ENCODE measurements around the gene MYO1E.

Gene MYO1E

DNA sequence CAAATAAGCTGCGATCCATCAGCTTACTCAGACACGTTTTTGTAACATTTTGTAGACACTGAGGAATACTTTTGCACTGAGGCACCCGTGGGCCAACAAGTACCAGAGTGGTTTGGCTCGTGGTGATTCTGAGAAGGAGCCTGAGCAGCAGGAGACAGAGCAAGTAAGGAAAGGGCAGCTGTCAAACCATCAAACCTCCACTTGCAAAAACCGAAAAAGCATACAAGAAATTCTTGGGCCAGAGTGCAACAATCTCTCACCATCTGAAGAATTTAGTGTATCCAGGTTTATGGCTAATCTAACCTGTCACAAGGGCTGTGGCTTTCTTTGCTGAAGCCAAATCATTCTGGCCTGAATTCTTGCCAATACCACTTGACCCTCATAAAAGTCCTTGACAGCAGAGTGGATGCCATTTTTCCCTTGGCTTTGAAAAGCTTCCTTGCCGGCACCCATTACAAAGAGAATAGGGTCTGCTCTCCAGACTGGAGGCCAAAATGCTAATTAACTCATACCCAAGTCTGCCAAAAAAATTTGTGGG is 56.7 kb downstream of the MYO1E start:
- DNase-seq (ENCODE audit: low read depth): no peak

DNA sequence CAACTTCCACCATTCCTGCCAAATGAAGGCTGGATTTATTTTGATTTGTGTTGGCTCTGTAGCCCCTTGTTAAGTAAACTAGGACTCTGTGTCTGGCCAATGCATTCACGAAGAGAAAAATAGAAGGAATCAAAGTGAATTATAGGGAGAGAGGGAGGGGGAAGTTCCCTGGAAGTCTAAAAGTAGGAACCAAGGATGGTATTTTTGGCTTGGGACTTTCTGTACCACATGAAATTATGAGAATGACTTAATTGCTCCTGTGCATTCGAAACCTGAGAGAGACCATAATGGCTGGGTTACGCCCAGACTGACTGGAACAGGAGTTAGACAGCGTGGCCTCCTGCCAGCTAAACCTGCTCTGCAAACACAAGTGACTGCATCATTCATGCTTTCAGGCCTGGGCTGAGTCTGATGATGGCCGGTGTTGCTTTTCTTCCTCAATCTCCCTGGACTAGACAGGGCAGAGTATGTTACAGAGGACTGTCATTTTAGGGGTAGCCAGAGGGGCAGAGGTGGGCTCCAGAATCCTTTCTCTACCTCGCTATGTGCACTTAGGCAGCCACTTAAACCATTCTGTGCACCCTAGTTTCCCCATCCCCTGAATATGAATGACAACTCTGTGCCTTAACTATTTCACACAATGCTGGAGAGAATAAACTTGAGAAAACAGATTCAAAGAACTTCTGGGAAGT is 58.9 kb downstream of the MYO1E start:
- peak; percentile 84 for DNase-seq (ENCODE audit: low read depth)

DNA sequence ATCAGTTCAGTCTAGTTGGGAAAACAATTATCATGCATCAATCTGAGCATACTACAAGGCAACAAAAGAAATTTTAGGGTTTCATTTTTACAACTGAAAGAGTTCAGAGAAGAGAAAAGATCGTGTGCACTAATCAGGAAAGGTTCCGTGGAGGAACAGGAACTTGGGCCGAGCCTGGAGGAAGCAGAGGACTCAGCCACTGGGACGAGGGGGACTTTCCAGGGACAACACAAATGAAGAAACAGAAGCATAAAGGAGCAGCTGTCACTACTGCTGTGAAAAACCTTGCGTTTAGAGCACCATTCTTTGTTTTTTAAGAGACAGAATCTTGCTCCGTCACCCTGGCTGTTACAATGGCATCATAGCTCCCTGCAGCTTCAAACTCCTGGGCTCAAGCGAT is 60.5 kb downstream of the MYO1E start:
- no peak for DNase-seq (ENCODE audit: low read depth)

DNA sequence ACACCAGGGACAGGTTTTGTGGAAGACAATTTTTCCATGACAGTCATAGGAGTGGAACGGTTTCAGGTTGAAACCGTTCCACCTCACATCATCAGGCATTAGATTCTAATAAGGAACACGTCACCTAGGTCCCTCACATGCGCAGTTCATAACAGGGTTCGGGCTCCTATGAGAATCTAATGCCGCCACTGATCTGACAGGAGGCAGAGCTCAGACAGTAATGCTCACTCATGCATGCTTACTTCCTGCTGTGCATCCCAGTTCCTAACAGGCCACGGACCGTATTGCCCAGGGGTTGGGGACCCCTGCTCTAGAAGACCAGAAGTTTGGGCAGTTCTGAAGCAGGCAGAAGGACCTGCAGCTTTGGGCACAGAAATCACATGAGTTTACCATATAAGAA is 61.5 kb downstream of the MYO1E start:
- DNase-seq (ENCODE audit: low read depth): no peak

DNA sequence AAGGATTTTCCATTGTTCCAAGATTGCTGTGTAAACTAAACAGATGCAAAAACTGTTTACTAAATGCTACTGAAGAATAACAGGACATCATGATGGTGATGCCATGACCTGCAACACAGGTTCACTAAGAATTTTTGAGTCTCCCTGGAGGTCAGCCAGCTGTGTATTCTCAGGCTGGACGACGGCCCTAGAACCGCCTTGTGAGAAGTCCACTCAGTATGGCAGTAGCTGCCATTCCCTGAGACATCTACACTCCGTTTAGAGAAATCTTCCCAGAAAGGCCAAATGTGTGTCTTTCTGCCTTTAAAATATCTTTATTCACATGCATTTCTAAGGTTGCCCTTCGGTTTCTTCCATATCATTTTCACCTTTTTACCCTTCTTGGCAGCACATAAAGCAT is 63.3 kb downstream of the MYO1E start:
- DNase-seq (ENCODE audit: low read depth): no peak

DNA sequence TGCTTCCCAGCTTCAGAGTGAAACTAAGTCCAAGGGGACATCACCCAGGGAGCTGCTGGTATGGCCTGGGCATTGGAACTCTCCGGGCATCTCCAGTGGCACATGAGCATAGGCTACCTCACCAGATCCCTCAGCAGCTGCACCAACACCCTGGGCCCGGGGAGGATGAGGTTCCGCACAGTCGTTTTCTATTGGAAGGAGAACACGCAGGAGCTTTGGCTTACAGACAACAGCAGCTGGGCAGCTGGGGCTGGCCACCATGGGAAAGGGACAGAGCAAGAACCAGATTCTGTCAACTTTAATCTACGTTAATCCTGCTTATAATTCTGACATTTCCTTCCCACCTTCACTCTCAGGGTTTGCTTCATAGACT is 65.5 kb downstream of the MYO1E start:
- no peak for DNase-seq (ENCODE audit: low read depth)

DNA sequence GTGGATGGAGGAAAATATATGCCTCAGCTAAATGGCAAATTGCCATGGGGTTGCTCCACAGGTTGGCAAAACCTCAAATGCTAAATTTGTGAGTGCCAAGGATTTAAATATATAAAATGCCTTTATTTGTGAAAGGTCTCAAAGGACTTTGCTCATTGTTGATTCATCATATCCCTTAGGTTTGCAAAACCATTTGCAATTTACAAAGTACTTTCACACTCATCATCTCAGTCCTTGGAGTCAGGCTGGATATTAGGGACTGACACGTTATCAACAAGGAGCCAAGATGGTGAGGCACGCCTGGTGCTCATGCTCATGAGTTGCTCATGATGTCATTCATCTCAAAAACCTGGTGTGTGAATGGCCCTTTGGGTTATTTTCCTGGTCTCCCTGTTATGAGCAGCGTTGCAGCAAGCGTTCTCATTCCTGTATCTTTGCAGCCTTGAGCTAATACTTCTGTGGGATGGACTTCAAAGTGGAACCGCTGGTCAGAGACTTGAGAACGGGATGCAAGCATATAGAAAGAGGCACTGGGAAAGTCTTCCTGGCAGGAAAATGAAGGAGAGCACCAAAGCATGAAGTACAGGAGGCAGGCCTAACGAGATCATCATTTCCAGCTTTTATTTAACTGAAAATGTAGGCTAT is 66.0 kb downstream of the MYO1E start:
- peak; percentile 53 for DNase-seq (ENCODE audit: low read depth)

DNA sequence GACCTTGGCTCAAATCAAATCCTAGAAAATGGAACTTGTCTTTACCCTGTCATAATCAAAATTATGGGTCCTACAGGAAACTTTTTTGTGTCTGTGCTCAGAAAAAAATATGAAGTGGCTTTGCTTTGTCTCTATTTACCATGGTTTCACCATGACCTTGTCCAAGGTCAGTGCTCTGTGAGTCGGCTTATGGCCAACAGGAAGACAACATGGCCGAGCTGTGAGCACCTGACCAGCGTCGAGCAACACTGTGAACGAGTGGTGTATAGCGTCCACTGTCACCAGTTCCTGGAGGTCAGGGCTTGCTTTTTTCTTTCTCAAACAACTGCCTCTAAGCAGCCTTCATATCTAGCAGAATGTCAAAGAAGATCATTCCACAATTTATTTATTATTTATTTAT is 67.9 kb downstream of the MYO1E start:
- no peak for DNase-seq (ENCODE audit: low read depth)

DNA sequence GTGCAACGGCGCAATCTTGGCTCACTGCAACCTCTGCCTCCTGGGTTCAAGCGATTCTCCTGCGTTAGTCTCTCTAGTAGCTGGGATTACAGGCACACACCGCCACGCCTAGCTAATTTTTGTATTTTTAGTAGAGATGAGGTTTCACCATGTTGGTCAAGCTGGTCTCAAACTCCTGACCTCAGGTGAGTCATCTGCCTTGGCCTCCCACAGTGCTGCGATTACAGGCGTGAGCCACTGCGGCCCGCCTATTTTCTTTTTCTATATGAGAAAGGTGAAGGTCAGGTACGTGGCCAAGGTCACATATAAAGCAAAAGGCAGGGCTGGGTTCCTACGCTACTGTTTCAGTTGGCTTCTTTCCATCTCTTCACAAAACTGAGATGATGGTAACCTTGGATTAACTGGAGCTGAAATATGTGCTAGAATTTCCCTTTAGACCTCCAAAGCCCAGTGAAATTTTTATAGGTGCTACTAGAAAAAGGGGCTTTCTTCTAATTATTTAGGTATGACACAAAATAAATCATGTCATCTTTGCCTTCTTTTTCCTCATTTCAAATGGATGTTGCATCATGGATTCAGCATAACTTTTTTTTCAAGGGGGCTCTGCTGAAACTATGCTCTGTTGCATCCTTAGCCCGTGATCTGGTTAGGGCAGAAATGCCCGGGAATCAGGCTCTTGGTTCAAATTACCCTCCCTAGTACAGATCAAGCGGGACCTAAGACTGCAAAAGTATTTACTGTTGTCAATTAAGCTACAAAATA is 68.5 kb downstream of the MYO1E start:
- peak; percentile 74 for DNase-seq (ENCODE audit: low read depth)

DNA sequence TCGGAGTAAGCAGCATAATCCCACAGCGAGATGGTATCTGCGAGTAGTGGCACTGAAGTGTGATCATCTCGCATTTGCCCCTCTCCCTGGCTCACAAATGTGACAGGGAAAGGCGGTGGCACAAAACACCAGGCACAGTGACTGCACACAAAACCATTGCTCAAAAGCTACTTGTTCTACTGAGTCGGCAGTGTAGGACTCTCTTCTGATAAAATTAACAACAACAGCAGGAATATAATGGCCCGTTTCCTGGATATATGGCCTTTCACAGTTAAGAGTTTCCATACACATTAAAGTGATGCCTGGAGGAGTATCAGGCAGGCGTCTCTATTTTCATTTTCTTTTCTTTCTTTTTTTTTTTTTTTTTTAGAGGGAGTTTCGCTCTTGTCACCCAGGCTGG is 69.0 kb downstream of the MYO1E start:
- no peak for DNase-seq (ENCODE audit: low read depth)

DNA sequence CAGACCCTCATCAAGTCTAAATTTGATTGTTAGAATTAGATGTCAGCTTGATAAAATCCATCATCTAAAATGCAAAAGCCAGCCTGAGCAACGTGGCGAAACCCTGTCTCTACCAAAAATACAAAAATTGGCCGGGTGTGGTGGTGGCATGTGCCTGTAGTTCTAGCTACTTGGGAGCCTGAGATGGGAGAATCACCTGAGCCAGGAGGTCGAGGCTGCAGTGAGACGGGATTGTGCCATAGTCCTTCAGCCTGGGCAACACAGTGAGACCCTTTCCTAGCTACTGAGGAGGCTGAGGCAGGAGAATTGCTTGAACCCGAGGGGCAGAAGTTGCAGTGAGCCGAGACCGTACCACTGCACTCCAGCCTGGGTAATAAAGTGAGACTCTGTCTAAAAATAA is 69.5 kb downstream of the MYO1E start:
- DNase-seq (ENCODE audit: low read depth): no peak

DNA sequence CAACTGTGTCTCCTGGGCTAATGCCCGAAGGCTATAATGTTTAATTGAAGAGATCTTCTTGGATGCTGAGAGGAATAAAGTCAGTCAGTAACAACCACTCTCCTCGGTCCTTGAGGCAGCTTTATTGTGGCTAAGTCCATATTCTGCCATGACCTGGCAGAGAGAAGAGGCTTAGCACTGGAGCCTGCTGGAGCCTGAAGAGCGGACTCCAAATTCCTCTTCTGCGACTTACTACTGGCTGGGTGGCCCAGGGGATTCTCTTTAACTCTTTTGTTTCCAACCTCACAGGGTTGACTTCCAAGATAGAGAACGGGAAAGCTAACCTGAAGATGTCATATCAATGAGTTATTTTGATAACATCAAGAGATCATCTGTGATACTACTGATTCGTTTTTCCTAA is 71.1 kb downstream of the MYO1E start:
- no peak for DNase-seq (ENCODE audit: low read depth)

DNA sequence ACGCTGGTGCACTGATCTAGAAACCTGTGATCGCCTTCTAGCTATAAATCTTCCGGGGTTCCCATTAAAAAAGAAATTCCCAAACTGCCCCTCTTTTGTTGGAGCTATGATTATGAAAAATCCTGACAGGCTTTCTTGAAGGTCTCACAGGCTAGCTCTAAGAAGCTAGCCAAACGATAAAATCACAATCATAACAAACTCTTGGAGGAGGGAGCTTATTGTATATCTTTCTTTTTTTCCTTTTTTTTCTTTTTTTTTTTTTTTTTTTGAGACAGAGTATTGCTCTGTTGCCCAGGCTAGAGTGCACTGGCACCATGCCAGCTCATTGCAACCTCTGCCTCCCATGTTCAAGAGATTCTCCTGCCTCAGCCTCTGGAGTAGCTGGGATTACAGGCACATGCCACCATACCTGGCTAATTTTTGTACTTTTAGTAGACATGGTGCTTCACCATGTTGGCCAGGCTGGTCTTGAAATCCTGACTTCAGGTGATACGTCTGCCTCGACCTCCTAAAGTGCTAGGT is 72.0 kb downstream of the MYO1E start:
- no peak for DNase-seq (ENCODE audit: low read depth)

DNA sequence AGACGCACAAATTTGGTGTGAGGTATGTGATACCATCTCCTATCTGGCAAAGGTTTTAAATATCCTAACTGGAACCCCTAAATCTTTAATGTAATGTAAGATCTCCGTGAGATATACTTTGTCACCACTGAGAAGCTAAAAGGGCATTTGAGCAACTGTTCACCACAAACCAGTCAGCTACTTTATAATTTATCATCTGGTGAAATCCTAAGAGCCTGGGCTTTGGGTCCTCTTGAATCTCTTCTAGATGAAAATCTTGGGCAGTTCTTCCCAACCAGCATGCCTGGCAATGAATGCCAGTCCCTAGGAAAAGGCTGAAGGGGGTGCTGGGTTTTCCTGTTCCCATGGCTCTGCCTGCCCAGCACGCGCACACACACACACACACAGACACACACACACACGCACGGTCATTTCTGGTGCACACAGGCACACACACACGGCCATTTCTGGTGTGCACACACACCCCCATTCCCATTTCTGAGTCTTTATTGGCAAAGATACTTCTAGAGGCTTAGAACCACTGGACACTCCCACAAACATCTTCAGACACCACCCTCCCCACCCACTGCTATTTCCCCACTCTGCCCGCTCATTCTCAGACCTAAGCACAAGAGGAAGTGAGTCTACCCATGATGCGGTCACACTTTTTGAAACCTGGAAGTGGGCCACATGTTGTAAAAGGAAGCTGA is 72.6 kb downstream of the MYO1E start:
- DNase-seq (ENCODE audit: low read depth): peak; percentile 99

DNA sequence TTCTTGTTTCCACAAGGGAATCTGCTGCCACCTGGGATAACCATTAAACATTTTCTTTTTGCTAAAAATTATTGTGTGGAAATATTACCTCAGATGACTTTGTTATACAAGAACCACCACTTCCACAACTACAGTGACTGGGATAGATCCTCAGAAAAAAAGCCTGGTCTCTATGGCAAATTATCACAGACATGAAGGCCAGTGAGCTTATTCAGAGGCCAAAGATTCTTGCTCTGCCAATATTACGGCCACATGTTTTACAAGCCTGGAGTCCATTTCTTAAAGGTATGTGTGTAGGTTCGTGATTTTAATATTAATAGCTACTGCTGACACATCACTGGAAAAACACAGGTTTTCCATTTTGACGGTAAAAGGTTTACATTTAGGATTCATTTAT is 73.8 kb downstream of the MYO1E start:
- no peak for DNase-seq (ENCODE audit: low read depth)

DNA sequence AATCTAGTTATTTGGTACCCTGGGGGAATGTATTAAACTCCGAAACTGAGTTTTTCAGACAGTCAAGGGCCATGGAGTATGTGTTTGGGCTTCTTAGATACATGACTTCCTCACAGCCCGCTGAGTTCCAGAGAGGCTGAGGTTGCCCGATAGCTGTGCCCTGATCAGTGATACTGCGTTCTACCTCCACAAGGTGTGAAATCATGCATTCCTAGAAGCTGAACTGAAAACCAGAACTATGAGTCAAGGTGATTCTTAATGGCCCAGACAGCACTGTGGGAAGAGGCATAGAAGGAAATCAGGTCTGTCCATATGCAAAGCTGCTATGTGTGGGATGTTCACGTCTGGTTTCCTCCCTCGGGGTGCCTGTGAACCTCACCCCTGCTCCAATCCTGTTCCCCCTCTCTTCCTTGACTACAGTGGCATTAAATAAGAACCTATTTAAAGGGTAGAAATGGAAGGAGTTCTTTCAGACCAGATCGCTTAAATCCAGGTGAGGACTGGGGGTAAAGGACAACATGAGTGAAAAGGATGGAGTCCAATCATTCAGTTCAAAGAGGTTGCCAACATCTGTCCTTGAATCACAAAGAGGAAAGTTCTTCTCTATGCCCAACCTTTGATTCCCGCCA is 74.3 kb downstream of the MYO1E start:
- DNase-seq (ENCODE audit: low read depth): peak; percentile 33

DNA sequence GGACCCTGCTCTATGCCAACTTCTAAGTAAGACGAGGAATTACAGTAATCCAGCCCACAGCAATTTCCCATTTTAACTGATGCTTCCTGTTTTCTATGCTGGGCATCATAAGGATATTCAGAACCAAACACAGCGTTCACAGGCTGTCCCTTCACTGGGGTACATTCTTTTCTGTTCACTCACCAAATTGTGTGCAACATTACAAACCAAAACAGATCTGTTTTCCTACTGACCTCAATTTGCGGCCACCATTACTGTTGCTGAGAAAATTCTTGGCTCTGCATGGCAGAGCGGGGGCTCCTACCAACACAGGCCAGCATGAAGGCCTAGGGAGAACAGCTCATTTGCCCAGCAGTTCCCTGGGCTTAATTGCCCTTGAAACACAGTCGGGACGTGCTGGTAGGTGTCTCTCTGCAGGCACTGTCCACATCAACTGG is 76.5 kb downstream of the MYO1E start:
- DNase-seq (ENCODE audit: low read depth): peak; percentile 95

DNA sequence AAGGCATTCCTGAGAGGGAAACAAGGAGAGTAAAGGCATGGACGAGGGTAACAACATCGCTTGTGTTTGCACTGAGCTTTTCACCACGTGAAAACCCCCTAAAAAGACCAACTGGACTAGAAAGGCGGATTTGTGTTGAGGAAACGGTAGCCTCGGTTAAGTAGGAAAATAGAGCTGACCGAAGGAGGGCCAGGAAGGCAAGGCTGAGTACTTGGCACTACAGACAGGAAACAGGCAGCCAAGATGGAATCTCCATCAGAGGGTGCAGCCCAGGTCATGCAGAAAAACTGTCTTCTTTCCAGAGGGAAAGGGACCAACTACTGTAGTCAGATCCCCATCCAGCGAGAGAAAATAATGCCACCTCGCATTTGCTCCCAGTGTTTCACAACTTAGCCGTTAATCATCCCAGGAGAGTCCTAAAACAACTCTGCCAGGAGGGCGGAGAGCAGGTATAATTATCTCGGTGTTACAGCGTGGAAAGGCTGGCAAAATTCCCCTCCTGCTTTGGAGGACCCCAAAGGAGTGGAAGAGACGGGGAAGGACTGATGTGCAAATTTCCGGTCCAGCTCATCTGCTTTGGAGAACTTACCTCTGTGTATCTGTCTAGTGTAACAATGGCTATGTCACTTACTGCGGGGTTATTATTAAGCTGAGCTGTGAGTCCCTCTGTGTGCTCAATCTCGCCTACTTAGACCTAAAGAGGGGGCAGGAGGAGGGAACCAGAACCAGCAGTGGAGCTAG is 77.2 kb downstream of the MYO1E start:
- DNase-seq (ENCODE audit: low read depth): peak; percentile 67

DNA sequence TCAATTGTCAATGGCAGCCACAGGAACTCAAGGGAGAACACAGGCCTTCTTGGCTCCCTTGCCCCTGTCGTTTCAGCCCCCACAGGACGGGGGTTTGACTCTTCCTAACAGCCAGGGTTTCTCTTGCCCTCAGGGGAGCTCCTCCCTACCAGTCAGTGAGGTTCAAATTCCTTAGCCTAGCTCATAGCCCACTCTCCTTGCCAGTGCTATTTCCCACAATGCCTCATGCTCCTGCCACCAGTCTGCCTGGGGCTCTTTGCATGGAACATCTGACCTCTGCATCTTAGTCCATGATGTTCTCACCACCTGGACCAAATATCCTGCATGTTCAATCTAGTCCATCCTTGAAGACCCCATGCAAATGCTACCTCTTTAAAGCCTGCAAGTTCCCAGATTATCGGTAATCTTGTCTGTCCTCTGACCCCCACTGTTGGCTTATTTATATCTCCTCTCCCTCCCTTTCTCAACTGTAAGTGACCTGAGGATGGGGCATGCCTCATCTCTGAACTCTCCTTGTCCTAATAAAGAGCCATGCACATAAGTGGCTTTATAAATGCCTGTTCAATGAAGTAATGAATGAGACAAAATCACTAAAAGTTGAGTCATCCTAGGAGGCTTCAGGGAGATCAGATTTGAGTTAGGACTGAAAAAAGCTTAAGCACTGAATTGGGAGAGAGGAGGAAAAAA is 78.0 kb downstream of the MYO1E start:
- DNase-seq (ENCODE audit: low read depth): peak; percentile 96

DNA sequence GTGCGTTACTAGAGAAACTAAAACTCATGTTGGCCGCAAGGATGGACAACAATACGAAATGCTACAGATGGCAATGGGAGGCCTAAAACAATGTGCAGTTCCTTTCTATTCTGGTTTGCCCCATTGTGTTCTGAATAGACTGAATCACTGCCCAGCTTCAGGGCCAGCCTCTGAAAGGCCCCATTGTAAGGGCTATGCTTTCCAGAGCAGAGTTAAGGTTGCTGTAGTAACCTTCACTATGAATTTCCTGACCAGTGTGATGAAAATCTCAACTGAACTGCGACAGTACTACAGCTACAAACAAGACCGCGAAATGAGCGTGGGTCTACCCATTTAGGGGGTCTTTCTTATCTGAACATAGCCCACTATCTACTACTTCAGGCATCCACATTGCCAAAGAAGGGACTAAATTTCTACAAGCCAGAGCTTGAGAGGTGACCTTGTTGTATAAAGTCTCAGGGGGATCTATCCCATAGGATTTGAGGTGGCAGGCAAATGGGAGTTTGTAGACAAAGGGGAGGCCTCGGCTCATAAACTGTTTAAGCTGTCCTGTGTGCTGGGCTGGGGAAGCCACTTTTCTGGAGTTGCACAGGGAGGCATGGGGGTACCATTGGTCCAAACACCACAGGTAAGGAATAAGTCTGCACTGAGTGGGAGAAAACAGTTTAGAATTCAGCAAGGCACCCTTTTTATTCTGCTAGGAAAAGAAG is 80.1 kb downstream of the MYO1E start:
- peak; percentile 41 for DNase-seq (ENCODE audit: low read depth)

Data from iris pigment epithelial cell (primary cell).